ENCODE results near the gene SUGCT.

Gene SUGCT

DNA sequence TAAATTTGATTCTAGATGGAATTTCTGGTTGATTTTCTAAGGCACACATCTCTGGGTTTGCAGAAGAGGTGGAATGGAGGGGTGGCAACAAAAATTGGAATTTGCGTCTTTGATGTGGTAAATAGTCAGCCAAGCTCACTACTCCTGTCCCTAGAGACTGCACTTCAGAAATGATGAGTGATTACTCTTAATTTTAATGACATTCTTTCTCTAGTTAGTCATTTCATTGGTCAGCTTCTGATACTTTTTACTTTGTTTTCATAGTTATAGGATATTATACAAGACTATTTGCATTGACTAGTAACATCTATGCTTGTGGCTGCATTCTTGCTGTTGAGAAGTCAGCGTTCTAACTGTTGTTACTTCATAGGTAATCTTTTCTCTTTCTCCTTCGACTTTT lies 658.3 kb downstream of the SUGCT start:
- DNase-seq (ENCODE audit: low read depth, low spot score), result no peak
- Histone ChIP-seq H3K36me3 (ENCODE audit: insufficient read depth, low read length) (no peaks in the 10 kb centered on the region), H3K4me3 (no peak overlapping the region), H3K27ac (no peak overlapping the region), H3K9ac (ENCODE audit: insufficient read length) (no peak overlapping the region), H3K9me3 (ENCODE audit: low read depth, low read length) (no peaks in the 10 kb centered on the region)
- TF ChIP-seq EZH2 (IDR thresholded peaks at IDR 0.05) (no peak), POLR2AphosphoS5 (IDR thresholded peaks at IDR 0.05; ENCODE audit: borderline replicate concordance, low read depth, low read length) (no peak), FOXP2 (optimal IDR thresholded peaks at IDR 0.05; ENCODE audit: control extremely low read depth, extremely low read length, insufficient read depth) (no peak)

- no peak for DNase-seq (ENCODE audit: low read depth, low spot score)
- Histone ChIP-seq H3K9me3 (ENCODE audit: low read depth, low read length) (no peaks in the 10 kb centered on the region), H3K27ac (no peak overlapping the region), H3K9ac (ENCODE audit: insufficient read length) (no peak overlapping the region), H3K36me3 (ENCODE audit: insufficient read depth, low read length) (no peaks in the 10 kb centered on the region), H3K4me3 (no peak overlapping the region)
- no peak for TF ChIP-seq EZH2 (IDR thresholded peaks at IDR 0.05)
- no peak for TF ChIP-seq FOXP2 (optimal IDR thresholded peaks at IDR 0.05; ENCODE audit: control extremely low read depth, extremely low read length, insufficient read depth)
- no peak for TF ChIP-seq POLR2AphosphoS5 (IDR thresholded peaks at IDR 0.05; ENCODE audit: borderline replicate concordance, low read depth, low read length)
Measured at GRCh38 chr7:40795607-40796006, 660.8 kb downstream of the SUGCT start.

GRCh38 chr7:40796723-40797122 lies 661.9 kb downstream of the SUGCT start:
- DNase-seq (ENCODE audit: low read depth, low spot score), result no peak
- H3K9me3 ChIP-seq (ENCODE audit: low read depth, low read length), result no peaks in the 10 kb centered on the region
- H3K27ac ChIP-seq, result no peak overlapping the region
- no peaks in the 10 kb centered on the region for H3K36me3 ChIP-seq (ENCODE audit: insufficient read depth, low read length)
- H3K4me3 ChIP-seq, result no peak overlapping the region
- no peak overlapping the region for H3K9ac ChIP-seq (ENCODE audit: insufficient read length)
- no peak for TF ChIP-seq FOXP2 (optimal IDR thresholded peaks at IDR 0.05; ENCODE audit: control extremely low read depth, extremely low read length, insufficient read depth)

- TF ChIP-seq POLR2AphosphoS5 (IDR thresholded peaks at IDR 0.05; ENCODE audit: borderline replicate concordance, low read depth, low read length) (no peak), FOXP2 (optimal IDR thresholded peaks at IDR 0.05; ENCODE audit: control extremely low read depth, extremely low read length, insufficient read depth) (no peak), EZH2 (IDR thresholded peaks at IDR 0.05) (no peak)
- Histone ChIP-seq H3K4me3 (no peak overlapping the region), H3K9me3 (ENCODE audit: low read depth, low read length) (no peaks in the 10 kb centered on the region), H3K9ac (ENCODE audit: insufficient read length) (no peak overlapping the region), H3K36me3 (ENCODE audit: insufficient read depth, low read length) (no peaks in the 10 kb centered on the region), H3K27ac (no peak overlapping the region)
- DNase-seq (ENCODE audit: low read depth, low spot score), result no peak
Measured at GRCh38 chr7:40798613-40799012, 663.8 kb downstream of the SUGCT start.

- no peak for TF ChIP-seq FOXP2 (optimal IDR thresholded peaks at IDR 0.05; ENCODE audit: control extremely low read depth, extremely low read length, insufficient read depth)
- TF ChIP-seq POLR2AphosphoS5 (IDR thresholded peaks at IDR 0.05; ENCODE audit: borderline replicate concordance, low read depth, low read length), result no peak
- TF ChIP-seq EZH2 (IDR thresholded peaks at IDR 0.05), result no peak
- Histone ChIP-seq H3K36me3 (ENCODE audit: insufficient read depth, low read length) (no peaks in the 10 kb centered on the region), H3K4me3 (no peak overlapping the region), H3K27ac (no peak overlapping the region), H3K9ac (ENCODE audit: insufficient read length) (no peak overlapping the region), H3K9me3 (ENCODE audit: low read depth, low read length) (no peaks in the 10 kb centered on the region)
- DNase-seq (ENCODE audit: low read depth, low spot score), result no peak
Measured at GRCh38 chr7:40799493-40800403, 664.9 kb downstream of the SUGCT start.

- DNase-seq (ENCODE audit: low read depth, low spot score), result no peak
- Histone ChIP-seq H3K4me3 (no peak overlapping the region), H3K36me3 (ENCODE audit: insufficient read depth, low read length) (no peaks in the 10 kb centered on the region), H3K9ac (ENCODE audit: insufficient read length) (no peak overlapping the region), H3K27ac (no peak overlapping the region), H3K9me3 (ENCODE audit: low read depth, low read length) (no peaks in the 10 kb centered on the region)
- TF ChIP-seq FOXP2 (optimal IDR thresholded peaks at IDR 0.05; ENCODE audit: control extremely low read depth, extremely low read length, insufficient read depth) (no peak), EZH2 (IDR thresholded peaks at IDR 0.05) (no peak)
Measured at GRCh38 chr7:40800771-40801170, 666.0 kb downstream of the SUGCT start.

- Histone ChIP-seq H3K27ac (no peak overlapping the region), H3K9ac (ENCODE audit: insufficient read length) (no peak overlapping the region), H3K36me3 (ENCODE audit: insufficient read depth, low read length) (no peaks in the 10 kb centered on the region), H3K9me3 (ENCODE audit: low read depth, low read length) (no peaks in the 10 kb centered on the region), H3K4me3 (no peak overlapping the region)
- TF ChIP-seq POLR2AphosphoS5 (IDR thresholded peaks at IDR 0.05; ENCODE audit: borderline replicate concordance, low read depth, low read length), result no peak
- no peak for TF ChIP-seq FOXP2 (optimal IDR thresholded peaks at IDR 0.05; ENCODE audit: control extremely low read depth, extremely low read length, insufficient read depth)
- no peak for TF ChIP-seq EZH2 (IDR thresholded peaks at IDR 0.05)
- DNase-seq (ENCODE audit: low read depth, low spot score), result no peak
Measured at GRCh38 chr7:40802497-40802896, 667.7 kb downstream of the SUGCT start.

DNA sequence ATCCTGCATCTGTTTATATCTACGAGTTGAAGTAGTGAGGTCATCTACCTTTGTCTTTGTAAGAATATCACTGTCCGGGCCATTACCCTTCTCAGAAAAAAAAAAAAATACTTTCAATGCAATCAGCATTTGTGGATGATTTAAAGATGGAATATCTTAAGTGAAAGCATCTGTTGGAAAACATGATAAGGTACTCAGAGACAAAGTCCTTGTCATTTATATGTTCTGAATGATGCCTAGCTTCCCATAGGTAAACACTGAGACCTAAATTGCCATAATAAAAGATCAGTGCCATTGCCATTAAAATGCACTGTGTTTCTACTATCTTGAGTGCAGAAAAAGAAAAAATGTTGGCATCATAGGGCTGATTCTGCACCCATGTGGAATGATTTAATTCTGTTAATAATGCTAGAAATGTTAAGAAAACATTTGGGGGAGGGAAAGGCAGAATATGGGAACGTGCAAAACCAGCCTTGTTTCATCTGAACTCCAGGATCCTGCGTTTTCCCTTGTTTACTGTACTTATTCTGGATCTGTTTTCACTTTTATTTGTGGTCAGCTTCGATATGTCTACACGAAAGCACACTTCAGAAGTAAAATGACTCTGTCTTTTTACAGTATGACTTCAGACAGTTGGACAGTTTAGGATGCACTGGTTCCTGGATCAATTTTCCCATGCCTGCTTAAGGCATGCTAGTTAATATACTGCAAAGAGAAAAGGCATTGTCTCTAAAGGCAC lies 669.8 kb downstream of the SUGCT start:
- TF ChIP-seq POLR2AphosphoS5 (IDR thresholded peaks at IDR 0.05; ENCODE audit: borderline replicate concordance, low read depth, low read length), result no peak
- no peak for TF ChIP-seq EZH2 (IDR thresholded peaks at IDR 0.05)
- TF ChIP-seq FOXP2 (optimal IDR thresholded peaks at IDR 0.05; ENCODE audit: control extremely low read depth, extremely low read length, insufficient read depth), result no peak
- no peak overlapping the region for H3K4me3 ChIP-seq
- no peak overlapping the region for H3K9ac ChIP-seq (ENCODE audit: insufficient read length)
- H3K27ac ChIP-seq, result no peak overlapping the region
- no peak for DNase-seq (ENCODE audit: low read depth, low spot score)
- no peaks in the 10 kb centered on the region for H3K9me3 ChIP-seq (ENCODE audit: low read depth, low read length)
- H3K36me3 ChIP-seq (ENCODE audit: insufficient read depth, low read length), result no peaks in the 10 kb centered on the region

All from SK-N-MC (cell line).